ENCODE measurements around the gene DNAJC11. TPM values are rescaled to one million over a fixed set of nuclear protein-coding genes. Genes with fewer than 3 reads are reported as not detected.

Gene DNAJC11
- polyA plus RNA-seq, 2 of the 4 experiments (the other 2 are of a cell fraction) = 35.7 to 48.5 TPM

- 58% methylated on average over 5 of the region's 5 CpGs for WGBS (ENCODE audit: missing lambda C conversion rate)
- CTCF ChIA-PET = interaction anchor here (1.0 kb wide), 1 partner anchor 38 kb away, joined by 3 read pairs; the partner anchor contains the start of gene NOL9
- TF ChIP-seq SREBF2 (IDR thresholded peaks at IDR 0.05) (no peak), HOXB13 (CRISPR knock-in tag; IDR thresholded peaks at IDR 0.05; ENCODE audit: low read depth) (no peak), PBX3 (IDR thresholded peaks at IDR 0.05) (no peak), RAD21 (conservative IDR thresholded peaks at IDR 0.05 in 1 of 2, IDR thresholded peaks at IDR 0.05 in 1 of 2) (no peak), REST (IDR thresholded peaks at IDR 0.05) (no peak), MAFK (IDR thresholded peaks at IDR 0.05; ENCODE audit: partially characterized antibody) (no peak), GATA3 (IDR thresholded peaks at IDR 0.05; ENCODE audit: borderline replicate concordance) (no peak), EHF (CRISPR knock-in tag; IDR thresholded peaks at IDR 0.05) (no peak), FOSB (CRISPR knock-in tag; IDR thresholded peaks at IDR 0.05) (no peak), RCOR1 (IDR thresholded peaks at IDR 0.05; ENCODE audit: low read depth, low read length) (no peak), BHLHE40 (IDR thresholded peaks at IDR 0.05; ENCODE audit: low read depth, low read length) (no peak), HEYL (CRISPR knock-in tag; IDR thresholded peaks at IDR 0.05) (no peak), HDAC2 (IDR thresholded peaks at IDR 0.05) (no peak), RNF2 (IDR thresholded peaks at IDR 0.05; ENCODE audit: borderline replicate concordance, low read depth) (no peak), ATOH8 (CRISPR knock-in tag; IDR thresholded peaks at IDR 0.05; ENCODE audit: low read depth) (no peak)
- POLR2A ChIA-PET = no interaction called here
- ATAC-seq (no peak), DNase-seq (ENCODE audit: low read depth in 1 of 2, low spot score in 1 of 2) (no peak), FAIRE-seq (no peak)
- H3K27ac ChIP-seq = no peak overlapping the region
- no peak overlapping the region for H3K4me2 ChIP-seq
- no peaks in the 10 kb centered on the region for H3K4me1 ChIP-seq
- no peaks in the 10 kb centered on the region for H3K9me3 ChIP-seq
- no peak overlapping the region for H3K4me3 ChIP-seq
These were observed 109.2 kb downstream of the DNAJC11 start for GRCh38 chr1:6592441-6592840.

- Histone ChIP-seq H3K9me3 (no peaks in the 10 kb centered on the region), H3K4me2 (no peak overlapping the region), H3K4me3 (no peak overlapping the region), H3K27ac (no peak overlapping the region), H3K4me1 (no peaks in the 10 kb centered on the region)
- 70% methylated on average over 4 of the region's 6 CpGs for WGBS (ENCODE audit: missing lambda C conversion rate)
- no peak for FAIRE-seq
- TF ChIP-seq CEBPB (IDR thresholded peaks at IDR 0.05) (no peak), E2F6 (IDR thresholded peaks at IDR 0.05; ENCODE audit: borderline replicate concordance, low read depth) (no peak), HOXB5 (CRISPR knock-in tag; IDR thresholded peaks at IDR 0.05) (no peak), NFE2L2 (conservative IDR thresholded peaks at IDR 0.05; ENCODE audit: low read length) (no peak), MYC (IDR thresholded peaks at IDR 0.05; ENCODE audit: borderline replicate concordance, low read length) (no peak)
- no peak for DNase-seq (ENCODE audit: low read depth in 1 of 2, low spot score in 1 of 2)
- POLR2A ChIA-PET = no interaction called here
- no peak for ATAC-seq
- CTCF ChIA-PET = interaction anchor here (1.3 kb wide), 1 partner anchor 10 kb away, joined by 3 read pairs; no protein-coding TSS in a partner anchor
These were observed 110.0 kb downstream of the DNAJC11 start for GRCh38 chr1:6591644-6592043.

All from A549 (cell line).